ENCODE results near the gene PDZRN4.

- no peak for TF ChIP-seq POLR2A (IDR thresholded peaks at IDR 0.05)
- no peak for TF ChIP-seq CTCF (IDR thresholded peaks at IDR 0.05)
- no peak for TF ChIP-seq POLR2AphosphoS5 (IDR thresholded peaks at IDR 0.05)
Measured at GRCh38 chr12:41531147-41531829, 343.2 kb downstream of the PDZRN4 start.
